ENCODE results near the gene SPAG16.

The SPAG16 gene

GRCh38 chr2:214075456-214075855 lies 791.2 kb downstream of the SPAG16 start:
- H3K4me2 ChIP-seq (ENCODE audit: low read length) = no peak overlapping the region
- no peaks in the 10 kb centered on the region for H3K79me2 ChIP-seq (ENCODE audit: insufficient read depth, low read length)
- H4K20me1 ChIP-seq (ENCODE audit: insufficient read depth, low read length) = no peaks in the 10 kb centered on the region
- H3K27me3 ChIP-seq (ENCODE audit: insufficient read depth, low read length) = no peaks in the 10 kb centered on the region
- no peak overlapping the region for H3K4me3 ChIP-seq (ENCODE audit: low read depth, low read length, poor library complexity, severe bottlenecking)
- no peaks in the 10 kb centered on the region for H3F3A ChIP-seq (ENCODE audit: insufficient read depth, low read length)
- H3K9me3 ChIP-seq (ENCODE audit: low read length) = no peaks in the 10 kb centered on the region
- H3K36me3 ChIP-seq (ENCODE audit: insufficient read depth, low read length) = no peaks in the 10 kb centered on the region
- H2AFZ ChIP-seq (ENCODE audit: low read length) = no peak overlapping the region
- no peaks in the 10 kb centered on the region for H3K4me1 ChIP-seq (ENCODE audit: insufficient read depth, low read length, severe bottlenecking)
- no peaks in the 10 kb centered on the region for H3K9me2 ChIP-seq (ENCODE audit: low read depth, low read length)
- H3K9ac ChIP-seq (ENCODE audit: low read length) = no peak overlapping the region
- TF ChIP-seq, protein P1, sequence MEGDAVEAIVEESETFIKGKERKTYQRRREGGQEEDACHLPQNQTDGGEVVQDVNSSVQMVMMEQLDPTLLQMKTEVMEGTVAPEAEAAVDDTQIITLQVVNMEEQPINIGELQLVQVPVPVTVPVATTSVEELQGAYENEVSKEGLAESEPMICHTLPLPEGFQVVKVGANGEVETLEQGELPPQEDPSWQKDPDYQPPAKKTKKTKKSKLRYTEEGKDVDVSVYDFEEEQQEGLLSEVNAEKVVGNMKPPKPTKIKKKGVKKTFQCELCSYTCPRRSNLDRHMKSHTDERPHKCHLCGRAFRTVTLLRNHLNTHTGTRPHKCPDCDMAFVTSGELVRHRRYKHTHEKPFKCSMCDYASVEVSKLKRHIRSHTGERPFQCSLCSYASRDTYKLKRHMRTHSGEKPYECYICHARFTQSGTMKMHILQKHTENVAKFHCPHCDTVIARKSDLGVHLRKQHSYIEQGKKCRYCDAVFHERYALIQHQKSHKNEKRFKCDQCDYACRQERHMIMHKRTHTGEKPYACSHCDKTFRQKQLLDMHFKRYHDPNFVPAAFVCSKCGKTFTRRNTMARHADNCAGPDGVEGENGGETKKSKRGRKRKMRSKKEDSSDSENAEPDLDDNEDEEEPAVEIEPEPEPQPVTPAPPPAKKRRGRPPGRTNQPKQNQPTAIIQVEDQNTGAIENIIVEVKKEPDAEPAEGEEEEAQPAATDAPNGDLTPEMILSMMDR (IDR thresholded peaks at IDR 0.05; ENCODE audit: low read length) = no peak
- no peak for TF ChIP-seq EZH2 (IDR thresholded peaks at IDR 0.05; ENCODE audit: borderline replicate concordance, low read length)
- H3K27ac ChIP-seq (ENCODE audit: low read depth, low read length, poor library complexity, severe bottlenecking) = no peak overlapping the region

DNA sequence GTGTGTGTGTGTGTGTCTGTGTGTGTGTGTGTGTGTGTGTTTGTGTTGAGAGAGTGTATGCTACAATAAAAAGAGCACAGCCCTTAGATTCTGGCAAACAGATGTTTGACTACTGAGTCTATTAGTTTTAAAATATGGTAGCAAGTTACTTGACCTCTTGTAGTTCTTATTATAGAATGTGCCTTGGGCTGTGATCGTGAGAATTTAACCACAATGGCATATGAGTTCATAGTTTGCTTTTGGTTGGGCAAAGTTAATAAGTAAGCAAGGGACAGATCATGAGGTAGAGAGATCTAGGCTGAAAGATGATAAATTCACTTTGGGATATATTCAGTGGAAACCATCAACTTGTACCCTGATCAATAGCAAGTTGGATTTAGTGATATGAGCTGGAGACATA lies 792.3 kb downstream of the SPAG16 start:
- no peaks in the 10 kb centered on the region for H3K9me3 ChIP-seq (ENCODE audit: low read length)
- H3K9ac ChIP-seq (ENCODE audit: low read length) = no peak overlapping the region
- TF ChIP-seq, protein P1 (IDR thresholded peaks at IDR 0.05; ENCODE audit: low read length) = no peak
- no peak for TF ChIP-seq EZH2 (IDR thresholded peaks at IDR 0.05; ENCODE audit: borderline replicate concordance, low read length)
- H2AFZ ChIP-seq (ENCODE audit: low read length) = no peak overlapping the region
- no peaks in the 10 kb centered on the region for H3K4me1 ChIP-seq (ENCODE audit: insufficient read depth, low read length, severe bottlenecking)
- no peak overlapping the region for H3K4me3 ChIP-seq (ENCODE audit: low read depth, low read length, poor library complexity, severe bottlenecking)
- H3K27me3 ChIP-seq (ENCODE audit: insufficient read depth, low read length) = no peaks in the 10 kb centered on the region
- no peaks in the 10 kb centered on the region for H3K9me2 ChIP-seq (ENCODE audit: low read depth, low read length)
- no peaks in the 10 kb centered on the region for H3K36me3 ChIP-seq (ENCODE audit: insufficient read depth, low read length)
- H3K79me2 ChIP-seq (ENCODE audit: insufficient read depth, low read length) = no peaks in the 10 kb centered on the region
- no peaks in the 10 kb centered on the region for H4K20me1 ChIP-seq (ENCODE audit: insufficient read depth, low read length)
- no peak overlapping the region for H3K4me2 ChIP-seq (ENCODE audit: low read length)
- H3F3A ChIP-seq (ENCODE audit: insufficient read depth, low read length) = no peaks in the 10 kb centered on the region
- H3K27ac ChIP-seq (ENCODE audit: low read depth, low read length, poor library complexity, severe bottlenecking) = no peak overlapping the region

DNA sequence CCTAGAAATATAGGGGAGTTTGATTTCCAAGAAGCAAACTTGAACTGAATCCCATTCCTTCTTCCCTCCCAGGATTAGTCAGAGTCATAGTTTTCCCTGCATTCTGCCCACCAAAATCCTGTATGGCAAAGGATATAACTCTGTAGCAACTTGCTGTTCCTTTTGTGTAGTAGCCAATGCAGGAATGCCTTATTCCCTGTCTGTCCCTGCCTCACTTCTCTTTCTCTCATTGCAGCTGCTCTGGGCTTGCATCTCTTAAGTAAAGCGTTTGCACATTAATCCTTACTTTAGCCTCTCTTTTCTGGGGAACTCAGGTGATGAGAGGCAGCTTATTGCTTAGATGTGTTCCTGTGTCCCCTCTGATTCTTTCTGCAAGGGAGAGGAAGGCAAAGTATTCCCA lies 793.5 kb downstream of the SPAG16 start:
- Histone ChIP-seq H3K9ac (ENCODE audit: low read length) (no peak overlapping the region), H4K20me1 (ENCODE audit: insufficient read depth, low read length) (no peaks in the 10 kb centered on the region), H3K36me3 (ENCODE audit: insufficient read depth, low read length) (no peaks in the 10 kb centered on the region), H3K79me2 (ENCODE audit: insufficient read depth, low read length) (no peaks in the 10 kb centered on the region), H3K4me2 (ENCODE audit: low read length) (no peak overlapping the region), H3K27me3 (ENCODE audit: insufficient read depth, low read length) (no peaks in the 10 kb centered on the region), H3K9me3 (ENCODE audit: low read length) (no peaks in the 10 kb centered on the region), H3K9me2 (ENCODE audit: low read depth, low read length) (no peaks in the 10 kb centered on the region), H3K4me3 (ENCODE audit: low read depth, low read length, poor library complexity, severe bottlenecking) (no peak overlapping the region), H3K27ac (ENCODE audit: low read depth, low read length, poor library complexity, severe bottlenecking) (no peak overlapping the region), H2AFZ (ENCODE audit: low read length) (no peak overlapping the region), H3K4me1 (ENCODE audit: insufficient read depth, low read length, severe bottlenecking) (no peaks in the 10 kb centered on the region), H3F3A (ENCODE audit: insufficient read depth, low read length) (no peaks in the 10 kb centered on the region)
- TF ChIP-seq, protein P1 (IDR thresholded peaks at IDR 0.05; ENCODE audit: low read length) = no peak
- no peak for TF ChIP-seq EZH2 (IDR thresholded peaks at IDR 0.05; ENCODE audit: borderline replicate concordance, low read length)

Measured in OCI-LY1 (cell line).